HepG2 (cell line): ENCODE data around the gene TEX14. TPM values are rescaled to one million over a fixed set of nuclear protein-coding genes. Genes with fewer than 3 reads are reported as not detected.

Experiments used
- AFF4 ChIP-seq: sonication (generic); formaldehyde crosslinking; IDR thresholded peaks from 2 replicates; pipeline ENCODE4 v1.4.0; 2020; ENCODE audit warnings: missing genetic modification reagents
- ATM ChIP-seq: fragments of 450-650 bp; IDR thresholded peaks from 2 replicates; pipeline ENCODE4 v1.7.1; 2017; ENCODE audit warnings: mild to moderate bottlenecking, borderline replicate concordance
- BCL6 ChIP-seq: IDR thresholded peaks from 2 replicates; pipeline ENCODE4 v1.6.1; 2016; ENCODE audit warnings: missing genetic modification reagents, missing compliant biosample characterization
- KAT2B ChIP-seq: fragments of 150-350 bp; IDR thresholded peaks from 2 replicates; pipeline ENCODE4 v1.6.1; 2014; ENCODE audit warnings: low read depth, low read length, borderline replicate concordance
- MED8 ChIP-seq: sonication (generic); formaldehyde crosslinking; IDR thresholded peaks from 2 replicates; pipeline ENCODE4 v1.8.1; 2023; ENCODE audit warnings: mild to moderate bottlenecking, missing genetic modification reagents; ENCODE audit not compliant: insufficient replicate concordance
- MYNN ChIP-seq: sonication (generic); formaldehyde crosslinking; IDR thresholded peaks from 2 replicates; pipeline ENCODE4 v1.4.0; 2020; ENCODE audit warnings: mild to moderate bottlenecking, low read depth, missing genetic modification reagents
- NR2C2 ChIP-seq: sonication (generic); formaldehyde crosslinking; IDR thresholded peaks from 2 replicates; pipeline ENCODE4 v1.4.0; 2020; ENCODE audit warnings: missing genetic modification reagents, mild to moderate bottlenecking, moderate library complexity, borderline replicate concordance
- RBM39 ChIP-seq: fragments of 200-400 bp; formaldehyde crosslinking; IDR thresholded peaks from one replicate; pipeline ENCODE4 v1.6.1; 2018; ENCODE audit warnings: antibody characterized with exemption, mild to moderate bottlenecking, low read depth, low read length; ENCODE audit not compliant: poor library complexity, severe bottlenecking
- REPIN1 ChIP-seq: sonication (generic); formaldehyde crosslinking; IDR thresholded peaks from 2 replicates; pipeline ENCODE4 v1.8.0; 2022; ENCODE audit warnings: missing genetic modification reagents, low read depth, mild to moderate bottlenecking, borderline replicate concordance
- RFXAP ChIP-seq: sonication (generic); formaldehyde crosslinking; IDR thresholded peaks from 2 replicates; pipeline ENCODE4 v1.4.0; 2020; ENCODE audit warnings: missing genetic modification reagents, borderline replicate concordance
- RNF219 ChIP-seq: sonication (generic); formaldehyde crosslinking; IDR thresholded peaks from 2 replicates; pipeline ENCODE4 v1.5.0; 2020; ENCODE audit warnings: mild to moderate bottlenecking, missing genetic modification reagents
- SUZ12 ChIP-seq: fragments of 150-350 bp; IDR thresholded peaks from 2 replicates; pipeline ENCODE4 v1.6.1; 2014; ENCODE audit warnings: low read depth, low read length
- TCF12 ChIP-seq, 2 experiments: fragments of 450-650 bp in 1 of 2; sonication (generic) in 1 of 2; formaldehyde crosslinking in 1 of 2; IDR thresholded peaks; 2 replicates each; pipeline versions ENCODE4 v1.6.1 to v1.8.0; 2017 to 2022; ENCODE audit warnings: antibody characterized with exemption in 1 of 2, mild to moderate bottlenecking in 1 of 2, missing genetic modification reagents in 1 of 2, moderate library complexity in 1 of 2
- TFDP2 ChIP-seq: sonication (generic); formaldehyde crosslinking; IDR thresholded peaks from 2 replicates; pipeline ENCODE4 v1.4.0; 2020; ENCODE audit warnings: missing genetic modification reagents
- ZFP36L1 ChIP-seq: sonication (generic); formaldehyde crosslinking; IDR thresholded peaks from 2 replicates; pipeline ENCODE4 v1.8.0; 2022; ENCODE audit warnings: mild to moderate bottlenecking, missing genetic modification reagents, moderate library complexity
- ZNF282 ChIP-seq: fragments of 450-650 bp; IDR thresholded peaks from 2 replicates; pipeline ENCODE4 v1.6.1; 2018; ENCODE audit not compliant: partially characterized antibody
- ZNF335 ChIP-seq: sonication (generic); formaldehyde crosslinking; IDR thresholded peaks from 2 replicates; pipeline ENCODE4 v1.4.0; 2020; ENCODE audit warnings: missing genetic modification reagents
- ZNF343 ChIP-seq: sonication (generic); formaldehyde crosslinking; IDR thresholded peaks from 2 replicates; pipeline ENCODE4 v1.4.0; 2020; ENCODE audit warnings: mild to moderate bottlenecking, missing genetic modification reagents
- ZNF580 ChIP-seq: IDR thresholded peaks from 2 replicates; pipeline ENCODE4 v1.6.1; 2016; ENCODE audit warnings: low read depth, borderline replicate concordance
- ZNF674 ChIP-seq: sonication (generic); formaldehyde crosslinking; IDR thresholded peaks from 2 replicates; pipeline ENCODE4 v1.5.0; 2020; ENCODE audit warnings: low read depth, mild to moderate bottlenecking, missing genetic modification reagents
- ZNF841 ChIP-seq: sonication (generic); formaldehyde crosslinking; IDR thresholded peaks from 2 replicates; pipeline ENCODE4 v1.8.1; 2023; ENCODE audit warnings: missing genetic modification reagents, borderline replicate concordance
- ZSCAN25 ChIP-seq: sonication (generic); formaldehyde crosslinking; IDR thresholded peaks from 2 replicates; pipeline ENCODE4 v1.8.0; 2022; ENCODE audit warnings: mild to moderate bottlenecking, missing genetic modification reagents
- polyA plus RNA-seq, 8 experiments: library from polyadenylated mRNA; depleted of rRNA in 3 of 8; stranded (reverse) in 7 of 8; unstranded in 1 of 8; fragments of >200 nt; fragmentation: Illumina TruSeq in 4 of 8; extraction: Trizol in 4 of 8; gene quantifications; 2 replicates each; pipeline versions ENCODE4 v1.2.1 to v1.2.3, GENCODE V29; 2011 to 2016; ENCODE audit warnings: low read depth in 4 of 8, missing spikeins in 1 of 8, mixed read lengths in 1 of 8; ENCODE audit not compliant: insufficient read depth in 1 of 8
- total RNA-seq, 5 experiments: library from RNA; depleted of rRNA; stranded (reverse); fragments of >200 nt; fragmentation: Illumina TruSeq; extraction: Trizol; gene quantifications; 2 replicates each; pipeline ENCODE4 v1.2.3, GENCODE V29; 2016; ENCODE audit warnings: low read depth in 1 of 5

Gene TEX14
- total and polyA plus RNA-seq, 2 of the 13 experiments (the other 11 are each of a cell fraction or from before 2014, with no cell fraction given): 0.04 to 0.07 TPM

- TF ChIP-seq TCF12 (IDR thresholded peaks at IDR 0.05): no peak
- TF ChIP-seq TCF12 (CRISPR knock-in tag; IDR thresholded peaks at IDR 0.05): no peak
- no peak for TF ChIP-seq ZNF335 (CRISPR knock-in tag)
- no peak for TF ChIP-seq AFF4
- no peak for TF ChIP-seq RBM39
- peak; percentile 65 for TF ChIP-seq TFDP2 (CRISPR knock-in tag)
- TF ChIP-seq RFXAP: 0 out of 2 replicates have a peak, but pooled peaks have one; percentile 25
- no peak for TF ChIP-seq MED8 (CRISPR knock-in tag)
- no peak for TF ChIP-seq ZNF282
- no peak for TF ChIP-seq MYNN (CRISPR knock-in tag)
- no peak for TF ChIP-seq ZNF841 (CRISPR knock-in tag)
- peak; percentile 44; the same call in 1 of the 2 replicates for TF ChIP-seq ZFP36L1
- TF ChIP-seq NR2C2 (CRISPR knock-in tag): peak; percentile 29; the same call in 1 of the 2 replicates
- TF ChIP-seq ZNF580 (CRISPR knock-in tag): 0 out of 2 replicates have a peak, but pooled peaks have one; percentile 51
- no peak for TF ChIP-seq RNF219
- no peak for TF ChIP-seq KAT2B
- no peak for TF ChIP-seq ZNF343 (CRISPR knock-in tag)
- TF ChIP-seq ZSCAN25 (CRISPR knock-in tag): peak; percentile 58; the same call in 1 of the 2 replicates
- TF ChIP-seq REPIN1 (CRISPR knock-in tag): no peak
- TF ChIP-seq ZNF674 (CRISPR knock-in tag): no peak
- no peak for TF ChIP-seq SUZ12
- TF ChIP-seq ATM: no peak
- TF ChIP-seq BCL6: no peak
These were observed 177.7 kb downstream of the TEX14 start, which contains the start of gene MTMR4 (continued) for GRCh38 chr17:58513965-58514769.
